SK-N-SH (cell line): ENCODE measurements around the gene SMARCD1. TPM values are rescaled to one million over a fixed set of nuclear protein-coding genes. Genes with fewer than 3 reads are reported as not detected.
A peak's percentile ranks its signal among the peaks of the same experiment; 100 is the strongest.

ENCODE experiments used
- CTCF ChIA-PET: fragments of 300-600, 350-600 bp; formaldehyde crosslinking; extraction: SDS; loops from one replicate; lab custom pipeline; 2021; lab: Yijun Ruan, JAX
- POLR2A ChIA-PET: fragments of 350-600 bp; sonication (Branson Sonifier 250); formaldehyde crosslinking; extraction: SDS; loops from one replicate; lab custom pipeline; 2020; ENCODE audit warnings: antibody characterized with exemption, inconsistent platforms; lab: Yijun Ruan, JAX
- DNase-seq: peaks from one replicate; pipeline ENCODE4 v3.0.0; 2012
- H2AFZ ChIP-seq: fragments of 200-600 bp; sonication (generic); 2 replicates; pipeline ENCODE4 v1.8.1; 2016; ENCODE audit warnings: antibody characterized with exemption, mild to moderate bottlenecking, low read depth
- H3F3A ChIP-seq: fragments of 200-600 bp; sonication (generic); replicated peaks from 2 replicates; pipeline ENCODE3; 2016; ENCODE audit warnings: antibody characterized with exemption, mild to moderate bottlenecking; ENCODE audit not compliant: insufficient read depth
- H3K27ac ChIP-seq, 2 experiments: fragments of 200-500 bp in 1 of 2; fragments of 200-600 bp in 1 of 2; sonication (Bioruptor generic) in 1 of 2; sonication (generic), shearing (Covaris generic) in 1 of 2; 2 replicates each; pipeline versions ENCODE4 v1.5.1 to v1.6.1; 2014 to 2016; ENCODE audit warnings: low read depth in 2 of 2, inconsistent platforms in 1 of 2, low read length in 1 of 2, mild to moderate bottlenecking in 1 of 2, mixed read lengths in 1 of 2
- H3K27me3 ChIP-seq: fragments of 200-600 bp; sonication (generic), shearing (Covaris generic); 2 replicates; pipeline ENCODE4 v1.6.1; 2016; ENCODE audit warnings: mixed run types; ENCODE audit not compliant: insufficient read depth
- H3K36me3 ChIP-seq, 2 experiments: fragments of 200-500 bp in 1 of 2; fragments of 200-600 bp in 1 of 2; sonication (Bioruptor generic) in 1 of 2; sonication (generic) in 1 of 2; replicated peaks in 1 of 2; 2 replicates each; pipeline versions ENCODE3 to v1.5.1; 2014 to 2016; ENCODE audit warnings: low read length in 1 of 2, mild to moderate bottlenecking in 1 of 2; ENCODE audit not compliant: insufficient read depth in 2 of 2, control insufficient read depth in 1 of 2
- H3K4me1 ChIP-seq, 2 experiments: fragments of 200-500 bp in 1 of 2; fragments of 200-600 bp in 1 of 2; sonication (Bioruptor generic) in 1 of 2; sonication (generic), shearing (Covaris generic) in 1 of 2; 2 replicates each; pipeline versions ENCODE4 v1.5.1 to v1.6.1; 2014 to 2016; ENCODE audit warnings: low read depth in 1 of 2, low read length in 1 of 2, mixed run types in 1 of 2; ENCODE audit not compliant: insufficient read depth in 2 of 2, control insufficient read depth in 1 of 2
- H3K4me2 ChIP-seq: fragments of 200-600 bp; sonication (generic), shearing (Covaris generic); 2 replicates; pipeline ENCODE4 v1.6.1; 2017; ENCODE audit warnings: mixed run types
- H3K4me3 ChIP-seq, 2 experiments: fragments of 200-500 bp in 1 of 2; fragments of 200-600 bp in 1 of 2; sonication (Bioruptor generic) in 1 of 2; sonication (generic), shearing (Covaris generic) in 1 of 2; 2 replicates each; pipeline versions ENCODE4 v1.5.1 to v1.8.1; 2014 to 2016; ENCODE audit warnings: low read depth in 2 of 2, inconsistent platforms in 1 of 2, low read length in 1 of 2, mild to moderate bottlenecking in 1 of 2, mixed read lengths in 1 of 2, moderate library complexity in 1 of 2
- H3K79me2 ChIP-seq: fragments of 200-600 bp; sonication (generic); 2 replicates; pipeline ENCODE4 v1.8.1; 2017; ENCODE audit warnings: mild to moderate bottlenecking; ENCODE audit not compliant: insufficient read depth
- H3K9ac ChIP-seq: fragments of 200-600 bp; sonication (generic); 2 replicates; pipeline ENCODE4 v1.6.1; 2017; ENCODE audit warnings: mixed run types
- H3K9me2 ChIP-seq: fragments of 200-600 bp; sonication (generic); 2 replicates; pipeline ENCODE4 v1.6.1; 2017; ENCODE audit warnings: mixed run types
- H3K9me3 ChIP-seq: fragments of 200-600 bp; sonication (generic); 2 replicates; pipeline ENCODE4 v1.6.1; 2017; ENCODE audit warnings: mixed run types, mild to moderate bottlenecking, moderate library complexity
- H4K20me1 ChIP-seq: fragments of 200-600 bp; sonication (generic); 2 replicates; pipeline ENCODE4 v1.6.1; 2017; ENCODE audit warnings: mild to moderate bottlenecking, mixed run types; ENCODE audit not compliant: insufficient read depth
- EZH2phosphoT487 ChIP-seq: fragments of 200-600 bp; sonication (generic); IDR thresholded peaks from 2 replicates; pipeline ENCODE4 v1.6.1; 2017; ENCODE audit warnings: low read depth, mixed run types, mild to moderate bottlenecking, antibody characterized with exemption, moderate library complexity, borderline replicate concordance
- FOXJ3 ChIP-seq: sonication (generic); formaldehyde crosslinking; IDR thresholded peaks from 2 replicates; pipeline ENCODE4 v1.5.1; 2020; ENCODE audit warnings: mild to moderate bottlenecking, missing genetic modification reagents
- FOXM1 ChIP-seq: IDR thresholded peaks from 2 replicates; pipeline ENCODE4 v1.4.0; 2012; ENCODE audit warnings: low read depth, mild to moderate bottlenecking
- IRF3 ChIP-seq: fragments of 150-350 bp; IDR thresholded peaks from 2 replicates; pipeline ENCODE4 v1.6.1; 2016; ENCODE audit warnings: mild to moderate bottlenecking, low read depth, low read length
- JUND ChIP-seq: IDR thresholded peaks from 2 replicates; pipeline ENCODE4 v1.4.0; 2012
- MEF2A ChIP-seq: IDR thresholded peaks from 2 replicates; pipeline ENCODE4 v1.4.0; 2012; ENCODE audit warnings: low read depth, borderline replicate concordance
- MXI1 ChIP-seq: IDR thresholded peaks from 2 replicates; pipeline ENCODE4 v1.6.1; 2012; ENCODE audit warnings: mild to moderate bottlenecking, low read depth, low read length, improper control_type of control experiment
- NFIC ChIP-seq: IDR thresholded peaks from 2 replicates; pipeline ENCODE4 v1.4.0; 2012; ENCODE audit warnings: borderline replicate concordance
- NRF1 ChIP-seq: IDR thresholded peaks from 2 replicates; pipeline ENCODE4 v1.6.1; 2012; ENCODE audit warnings: low read depth, mild to moderate bottlenecking, low read length
- RAD21 ChIP-seq: IDR thresholded peaks from 2 replicates; pipeline ENCODE4 v1.6.1; 2012; ENCODE audit warnings: mild to moderate bottlenecking, low read length
- RCOR1 ChIP-seq: fragments of 150-350 bp; IDR thresholded peaks from 2 replicates; pipeline ENCODE4 v1.6.1; 2017; ENCODE audit warnings: antibody characterized with exemption, low read length
- RXRA ChIP-seq: IDR thresholded peaks from 2 replicates; pipeline ENCODE4 v1.4.0; 2012; ENCODE audit warnings: low read depth, mild to moderate bottlenecking, borderline replicate concordance
- SMC3 ChIP-seq: IDR thresholded peaks from 2 replicates; pipeline ENCODE4 v1.6.1; 2012; ENCODE audit warnings: low read depth, low read length, improper control_type of control experiment
- TAF1 ChIP-seq: IDR thresholded peaks from 2 replicates; pipeline ENCODE4 v1.6.1; 2012; ENCODE audit warnings: low read depth, mild to moderate bottlenecking, low read length, moderate library complexity, borderline replicate concordance
- TEAD4 ChIP-seq: IDR thresholded peaks from 2 replicates; pipeline ENCODE4 v1.4.0; 2012; ENCODE audit warnings: mild to moderate bottlenecking, borderline replicate concordance; ENCODE audit not compliant: insufficient read depth
- USF2 ChIP-seq: fragments of 150-350 bp; IDR thresholded peaks from 2 replicates; pipeline ENCODE4 v1.6.1; 2017; ENCODE audit warnings: antibody characterized with exemption, low read length, low read depth, borderline replicate concordance
- YY1 ChIP-seq: IDR thresholded peaks from 2 replicates; pipeline ENCODE4 v1.4.0; 2012; ENCODE audit warnings: low read depth, mild to moderate bottlenecking
- WGBS: methylation state at CpG from one replicate; pipeline ENCODE4 v1.1.6; 2017; ENCODE audit warnings: low lambda C conversion rate; 5-methylcytosine and 5-hydroxymethylcytosine counted together
- polyA plus RNA-seq, 3 experiments: library from polyadenylated mRNA; depleted of rRNA; stranded (reverse); fragments of >200 nt; gene quantifications; 2 replicates each; pipeline ENCODE4 v1.2.3, GENCODE V29; 2012
- TF ChIP-seq, protein P1 (sequence below): fragments of 200-600 bp; sonication (generic); IDR thresholded peaks from 2 replicates; pipeline ENCODE4 v1.6.1; 2017; ENCODE audit warnings: antibody characterized with exemption, mild to moderate bottlenecking, moderate library complexity
- TF ChIP-seq, protein P2 (sequence below): IDR thresholded peaks from 2 replicates; pipeline ENCODE4 v1.4.0; 2012; ENCODE audit warnings: low read depth, borderline replicate concordance
- TF ChIP-seq, protein P3 (sequence below): IDR thresholded peaks from 2 replicates; pipeline ENCODE4 v1.6.1; 2012; ENCODE audit warnings: mild to moderate bottlenecking, low read depth, low read length, moderate library complexity

Gene SMARCD1
- polyA plus RNA-seq, 1 of the 3 experiments (the other 2 are of a cell fraction), result 58.5 TPM

GRCh38 chr12:50074936-50075807 lies 10.0 kb upstream of the SMARCD1 start (continued):
- TF ChIP-seq USF2 (no peak), MEF2A (no peak), NRF1 (peak; percentile 13; the same call in 1 of the 2 replicates), FOXM1 (no peak), IRF3 (no peak), RXRA (no peak), YY1 (no peak), EZH2phosphoT487 (no peak), NFIC (no peak), MXI1 (no peak; the same call in 1 of the 2 replicates)

- H3K36me3 ChIP-seq, result no peaks in the 10 kb centered on the region
- H3K4me1 ChIP-seq, result peaks cover 0 to 7% of the 10 kb centered on the region in 2 experiments; a peak in 1 of 4 replicates
- H3F3A ChIP-seq, result no peaks in the 10 kb centered on the region
- H3K4me2 ChIP-seq, result no peak overlapping the region
- H3K4me3 ChIP-seq, result no peak overlapping the region
- no peaks in the 10 kb centered on the region for H4K20me1 ChIP-seq
- H3K27ac ChIP-seq, result no peak overlapping the region
- DNase-seq, result no peak
- 100% methylated on average over 1 of the region's 1 CpG for WGBS
- no peaks in the 10 kb centered on the region for H3K27me3 ChIP-seq
- H2AFZ ChIP-seq, result no peak overlapping the region
- H3K9me3 ChIP-seq, result no peaks in the 10 kb centered on the region
- CTCF ChIA-PET, result interaction anchor here (1.1 to 37.6 kb wide), 10 partner anchors 9 to 1088 kb away, joined by 3 to 1401 read pairs (median 9); partner anchors contain the start of genes AQP5, AQP6, COX14 and SMARCD1
- no peaks in the 10 kb centered on the region for H3K9me2 ChIP-seq
- POLR2A ChIA-PET, result no interaction called here
- H3K79me2 ChIP-seq, result no peaks in the 10 kb centered on the region
- H3K9ac ChIP-seq, result no peak overlapping the region
- no peak for TF ChIP-seq JUND
- no peak for TF ChIP-seq TEAD4
- TF ChIP-seq, protein P1, sequence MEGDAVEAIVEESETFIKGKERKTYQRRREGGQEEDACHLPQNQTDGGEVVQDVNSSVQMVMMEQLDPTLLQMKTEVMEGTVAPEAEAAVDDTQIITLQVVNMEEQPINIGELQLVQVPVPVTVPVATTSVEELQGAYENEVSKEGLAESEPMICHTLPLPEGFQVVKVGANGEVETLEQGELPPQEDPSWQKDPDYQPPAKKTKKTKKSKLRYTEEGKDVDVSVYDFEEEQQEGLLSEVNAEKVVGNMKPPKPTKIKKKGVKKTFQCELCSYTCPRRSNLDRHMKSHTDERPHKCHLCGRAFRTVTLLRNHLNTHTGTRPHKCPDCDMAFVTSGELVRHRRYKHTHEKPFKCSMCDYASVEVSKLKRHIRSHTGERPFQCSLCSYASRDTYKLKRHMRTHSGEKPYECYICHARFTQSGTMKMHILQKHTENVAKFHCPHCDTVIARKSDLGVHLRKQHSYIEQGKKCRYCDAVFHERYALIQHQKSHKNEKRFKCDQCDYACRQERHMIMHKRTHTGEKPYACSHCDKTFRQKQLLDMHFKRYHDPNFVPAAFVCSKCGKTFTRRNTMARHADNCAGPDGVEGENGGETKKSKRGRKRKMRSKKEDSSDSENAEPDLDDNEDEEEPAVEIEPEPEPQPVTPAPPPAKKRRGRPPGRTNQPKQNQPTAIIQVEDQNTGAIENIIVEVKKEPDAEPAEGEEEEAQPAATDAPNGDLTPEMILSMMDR, result no peak
- TF ChIP-seq, protein P2, sequence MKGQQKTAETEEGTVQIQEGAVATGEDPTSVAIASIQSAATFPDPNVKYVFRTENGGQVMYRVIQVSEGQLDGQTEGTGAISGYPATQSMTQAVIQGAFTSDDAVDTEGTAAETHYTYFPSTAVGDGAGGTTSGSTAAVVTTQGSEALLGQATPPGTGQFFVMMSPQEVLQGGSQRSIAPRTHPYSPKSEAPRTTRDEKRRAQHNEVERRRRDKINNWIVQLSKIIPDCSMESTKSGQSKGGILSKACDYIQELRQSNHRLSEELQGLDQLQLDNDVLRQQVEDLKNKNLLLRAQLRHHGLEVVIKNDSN, result no peak
- no peak for TF ChIP-seq YY1
- TF ChIP-seq FOXM1, result no peak
- TF ChIP-seq NRF1, result no peak
- TF ChIP-seq IRF3, result no peak
- TF ChIP-seq, protein P3, sequence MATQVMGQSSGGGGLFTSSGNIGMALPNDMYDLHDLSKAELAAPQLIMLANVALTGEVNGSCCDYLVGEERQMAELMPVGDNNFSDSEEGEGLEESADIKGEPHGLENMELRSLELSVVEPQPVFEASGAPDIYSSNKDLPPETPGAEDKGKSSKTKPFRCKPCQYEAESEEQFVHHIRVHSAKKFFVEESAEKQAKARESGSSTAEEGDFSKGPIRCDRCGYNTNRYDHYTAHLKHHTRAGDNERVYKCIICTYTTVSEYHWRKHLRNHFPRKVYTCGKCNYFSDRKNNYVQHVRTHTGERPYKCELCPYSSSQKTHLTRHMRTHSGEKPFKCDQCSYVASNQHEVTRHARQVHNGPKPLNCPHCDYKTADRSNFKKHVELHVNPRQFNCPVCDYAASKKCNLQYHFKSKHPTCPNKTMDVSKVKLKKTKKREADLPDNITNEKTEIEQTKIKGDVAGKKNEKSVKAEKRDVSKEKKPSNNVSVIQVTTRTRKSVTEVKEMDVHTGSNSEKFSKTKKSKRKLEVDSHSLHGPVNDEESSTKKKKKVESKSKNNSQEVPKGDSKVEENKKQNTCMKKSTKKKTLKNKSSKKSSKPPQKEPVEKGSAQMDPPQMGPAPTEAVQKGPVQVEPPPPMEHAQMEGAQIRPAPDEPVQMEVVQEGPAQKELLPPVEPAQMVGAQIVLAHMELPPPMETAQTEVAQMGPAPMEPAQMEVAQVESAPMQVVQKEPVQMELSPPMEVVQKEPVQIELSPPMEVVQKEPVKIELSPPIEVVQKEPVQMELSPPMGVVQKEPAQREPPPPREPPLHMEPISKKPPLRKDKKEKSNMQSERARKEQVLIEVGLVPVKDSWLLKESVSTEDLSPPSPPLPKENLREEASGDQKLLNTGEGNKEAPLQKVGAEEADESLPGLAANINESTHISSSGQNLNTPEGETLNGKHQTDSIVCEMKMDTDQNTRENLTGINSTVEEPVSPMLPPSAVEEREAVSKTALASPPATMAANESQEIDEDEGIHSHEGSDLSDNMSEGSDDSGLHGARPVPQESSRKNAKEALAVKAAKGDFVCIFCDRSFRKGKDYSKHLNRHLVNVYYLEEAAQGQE, result no peak
- no peak for TF ChIP-seq RCOR1
- TF ChIP-seq RAD21, result no peak
- TF ChIP-seq FOXJ3 (CRISPR knock-in tag), result no peak
- no peak for TF ChIP-seq TAF1
- no peak for TF ChIP-seq SMC3
Observed at GRCh38 chr12:50075808-50076170, 9.4 kb upstream of the SMARCD1 start.
